NCI-H2227 (cell line): ENCODE measurements around the gene FXYD5.

Source experiments
- DNase-seq: peaks from one replicate; lab custom pipeline; 2025; ENCODE audit not compliant: unreplicated experiment; lab: John Stamatoyannopoulos, UW

The FXYD5 gene

GRCh38 chr19:35155441-35155840, 906 bp downstream of the FXYD5 start:
- DNase-seq, result no peak

GRCh38 chr19:35155981-35156672, 1.6 kb downstream of the FXYD5 start:
- no peak for DNase-seq

GRCh38 chr19:35156673-35157014, 2.1 kb downstream of the FXYD5 start:
- no peak for DNase-seq

- DNase-seq, result no peak
These were observed 2.9 kb downstream of the FXYD5 start for GRCh38 chr19:35157431-35157830.

GRCh38 chr19:35159606-35160005, 5.1 kb downstream of the FXYD5 start:
- no peak for DNase-seq

GRCh38 chr19:35160629-35161433, 6.3 kb downstream of the FXYD5 start:
- no peak for DNase-seq

GRCh38 chr19:35161434-35161743, 6.9 kb downstream of the FXYD5 start:
- DNase-seq, result no peak

- DNase-seq, result no peak
These were observed 8.2 kb downstream of the FXYD5 start for GRCh38 chr19:35162471-35163326.

GRCh38 chr19:35164418-35164817, 9.9 kb downstream of the FXYD5 start:
- no peak for DNase-seq

- no peak for DNase-seq
These were observed 10.9 kb downstream of the FXYD5 start for GRCh38 chr19:35165200-35166058.

- no peak for DNase-seq
These were observed 11.8 kb downstream of the FXYD5 start for GRCh38 chr19:35166100-35167063.

GRCh38 chr19:35167251-35168119, 12.9 kb downstream of the FXYD5 start:
- DNase-seq, result no peak

- DNase-seq, result no peak
These were observed 13.7 kb downstream of the FXYD5 start for GRCh38 chr19:35168196-35168595.

GRCh38 chr19:35169221-35169995, 14.9 kb downstream of the FXYD5 start:
- DNase-seq, result no peak

GRCh38 chr19:35170359-35171061, 16.0 kb downstream of the FXYD5 start:
- no peak for DNase-seq

- no peak for DNase-seq
These were observed 17.2 kb downstream of the FXYD5 start for GRCh38 chr19:35171730-35172129.

GRCh38 chr19:35174226-35174625, 19.7 kb downstream of the FXYD5 start:
- no peak for DNase-seq
